GM18861 (cell line): ENCODE data around the gene SPAG16.

Experiments
- ATAC-seq: cut with Tn5 transposase; IDR thresholded peaks from one replicate; pipeline ENCODE4 v1.9.1; 2021; ENCODE audit not compliant: unreplicated experiment

SPAG16 gene

DNA sequence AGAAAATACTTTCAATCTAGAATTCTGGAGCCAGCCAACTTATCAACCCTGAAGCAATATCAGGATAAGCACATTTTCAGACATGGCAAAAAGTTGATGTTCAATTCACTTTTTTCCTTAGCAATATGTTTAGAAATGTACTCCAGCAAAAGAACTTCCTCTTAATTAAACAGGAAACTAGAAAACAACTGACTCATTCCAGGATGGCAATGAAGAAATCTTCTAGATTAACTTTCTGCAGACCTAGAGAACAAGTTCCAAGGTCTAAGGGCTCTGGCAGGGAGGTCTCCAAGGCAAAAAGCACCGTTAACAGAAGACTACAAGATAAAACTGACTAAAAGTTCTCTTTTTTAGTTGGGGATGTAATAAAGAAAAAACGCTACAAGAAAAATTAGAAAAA, 1057.4 kb downstream of the SPAG16 start:
- no peak for ATAC-seq

DNA sequence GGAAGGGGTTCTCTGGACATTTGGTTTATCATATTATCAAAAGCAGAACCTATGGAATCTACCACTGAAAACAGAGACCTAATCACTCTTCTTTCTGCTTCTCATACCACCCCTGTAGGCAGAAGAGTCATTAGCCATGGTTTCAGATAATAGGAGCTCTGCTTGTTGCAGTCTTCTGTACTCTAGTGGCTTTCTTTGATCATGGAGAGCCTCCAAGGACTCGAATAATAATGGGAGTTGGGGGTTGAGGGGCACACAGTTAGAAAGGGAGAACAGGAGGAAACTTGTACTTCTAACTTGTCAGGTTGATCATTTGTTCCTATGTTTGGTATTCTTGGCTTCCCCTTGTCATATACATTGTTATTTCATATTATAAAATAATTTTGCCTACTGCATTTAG, 1074.2 kb downstream of the SPAG16 start:
- ATAC-seq, result no peak

DNA sequence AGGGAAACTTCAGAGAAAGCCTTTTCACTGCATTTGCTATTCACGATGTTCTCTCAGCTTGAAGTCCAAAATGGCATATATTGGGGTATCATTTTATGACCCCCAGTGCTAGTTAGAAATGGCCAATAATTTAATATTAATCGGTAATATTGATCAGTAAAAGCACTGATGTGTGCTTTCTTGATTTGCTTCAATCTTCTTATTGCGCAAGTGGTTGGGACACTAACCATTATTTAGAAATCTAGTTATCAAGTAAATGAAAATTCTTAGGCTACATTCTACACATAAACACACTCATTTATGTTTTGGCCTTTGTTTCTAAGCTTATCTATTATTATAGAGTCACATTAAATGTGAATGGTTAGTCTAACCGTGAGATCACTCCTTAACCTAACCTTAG, 1076.9 kb downstream of the SPAG16 start:
- no peak for ATAC-seq

GRCh38 chr2:214365549-214365948, 1081.3 kb downstream of the SPAG16 start:
- ATAC-seq, result no peak

- no peak for ATAC-seq
Measured at GRCh38 chr2:214367171-214367570, 1082.9 kb downstream of the SPAG16 start.

DNA sequence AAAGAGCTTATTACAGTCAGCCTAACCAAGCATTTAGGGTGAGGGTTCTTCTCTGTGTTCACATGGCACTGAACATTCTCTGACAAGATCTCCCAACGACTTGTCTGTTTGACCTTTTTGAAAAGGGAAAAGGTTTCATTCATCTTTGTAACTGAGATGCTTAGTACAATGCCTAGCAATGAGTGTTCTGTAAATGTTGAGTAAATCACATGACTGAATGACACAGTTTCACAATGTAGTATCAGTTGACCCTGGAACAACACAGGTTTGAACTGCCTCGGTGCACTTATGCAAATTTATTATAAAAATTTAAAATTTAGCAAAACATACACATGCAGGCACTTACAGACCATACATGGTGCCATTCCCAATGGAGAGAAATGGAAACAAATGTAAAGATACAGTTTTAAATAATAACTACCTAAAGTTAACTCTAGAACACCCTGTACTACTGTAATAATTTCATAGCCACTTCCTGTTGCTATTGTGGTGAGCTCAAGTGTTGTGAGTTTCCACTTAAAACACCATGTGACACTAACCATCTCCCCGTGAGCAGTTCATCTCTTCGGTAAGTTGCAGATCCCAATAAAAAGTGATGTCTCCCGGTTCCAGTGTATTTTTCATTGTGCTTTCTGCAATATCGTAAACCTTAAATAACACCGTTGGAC, 1092.5 kb downstream of the SPAG16 start:
- ATAC-seq, result no peak

DNA sequence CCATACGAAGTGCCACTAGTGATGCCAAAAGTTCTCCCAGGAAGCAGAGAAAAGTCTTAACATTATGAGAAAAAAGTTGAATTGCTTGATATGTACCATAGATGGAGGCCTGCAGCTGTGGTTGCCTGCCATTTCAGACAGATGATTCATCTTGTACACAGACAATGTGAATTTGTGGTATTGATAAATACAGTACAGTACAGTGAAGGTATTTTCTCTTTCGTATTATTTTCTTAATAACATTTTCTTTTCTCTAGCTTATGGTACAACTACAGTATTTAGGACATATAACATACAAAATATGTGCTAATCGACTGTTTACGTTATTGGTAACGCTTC, 1093.0 kb downstream of the SPAG16 start:
- ATAC-seq, result no peak

DNA sequence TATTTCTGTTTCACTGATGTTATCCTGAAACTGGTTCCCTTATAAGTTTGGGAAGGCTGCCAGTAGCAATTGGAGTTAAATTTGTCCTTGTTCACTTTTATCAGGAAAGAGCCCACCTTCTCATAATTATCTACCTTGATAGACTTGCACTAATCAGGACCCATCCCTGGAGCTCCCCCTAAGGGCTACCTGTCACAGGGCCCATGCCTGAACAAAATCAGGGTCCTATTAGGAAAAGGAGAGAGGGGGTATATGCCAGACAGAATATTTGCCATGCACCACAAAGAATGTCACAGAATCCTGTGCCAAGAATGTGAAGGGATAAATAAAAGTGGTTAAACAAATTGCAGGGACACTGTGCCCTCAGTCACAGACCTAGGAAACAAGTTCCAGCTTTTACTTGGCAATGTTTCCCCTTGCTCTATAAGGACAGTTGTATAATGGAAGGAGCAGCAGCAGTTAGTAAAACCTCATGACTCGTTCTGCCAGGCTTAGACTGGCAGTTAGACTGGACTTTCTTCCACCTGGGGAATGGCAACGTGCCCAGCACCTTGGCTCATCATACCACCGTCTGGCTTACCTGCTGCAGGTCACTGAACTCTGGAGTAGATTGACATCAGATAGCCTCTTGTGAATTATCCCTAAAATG, 1094.3 kb downstream of the SPAG16 start:
- ATAC-seq, result no peak

GRCh38 chr2:214379227-214379626, 1095.0 kb downstream of the SPAG16 start:
- ATAC-seq, result no peak

DNA sequence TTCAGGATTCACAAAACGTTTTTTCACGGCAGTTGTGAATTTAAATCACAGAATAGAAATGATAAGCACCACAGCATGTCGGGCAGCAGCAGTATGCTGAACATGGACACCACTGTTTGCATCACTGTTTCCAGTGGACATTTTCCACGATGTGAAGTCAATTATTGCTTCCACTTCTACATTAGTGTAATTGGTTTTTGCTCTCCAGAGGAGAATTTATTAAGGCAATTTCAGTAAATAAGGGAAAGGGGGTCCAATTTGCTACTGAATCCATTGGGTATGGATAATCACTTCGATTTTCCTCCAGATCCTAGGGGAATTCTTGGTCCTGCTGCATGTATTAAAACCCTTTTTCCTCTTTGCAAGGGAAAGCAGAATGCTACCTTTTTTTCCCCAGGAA, 1096.4 kb downstream of the SPAG16 start:
- no peak for ATAC-seq

- ATAC-seq, result no peak
Measured at GRCh38 chr2:214382229-214382628, 1098.0 kb downstream of the SPAG16 start.

DNA sequence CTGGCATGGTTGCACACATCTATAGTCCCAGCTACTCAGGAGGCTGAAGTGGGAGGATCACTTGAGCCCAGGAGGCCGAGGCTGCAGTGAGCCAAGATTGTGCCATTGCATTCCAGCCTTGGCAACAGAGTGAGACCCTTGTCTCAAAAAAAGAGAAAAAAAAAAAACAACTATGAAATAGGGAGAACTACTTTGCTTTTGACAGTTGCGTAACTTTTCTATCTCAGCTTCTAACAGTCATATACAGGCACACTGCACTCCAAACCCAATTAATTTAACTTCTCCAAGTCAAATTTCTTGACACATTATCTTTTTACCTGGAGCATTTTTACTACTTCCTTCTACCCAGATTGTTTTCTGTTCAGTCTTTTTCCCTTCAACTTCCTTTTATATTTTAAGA, 1102.5 kb downstream of the SPAG16 start:
- ATAC-seq, result no peak

DNA sequence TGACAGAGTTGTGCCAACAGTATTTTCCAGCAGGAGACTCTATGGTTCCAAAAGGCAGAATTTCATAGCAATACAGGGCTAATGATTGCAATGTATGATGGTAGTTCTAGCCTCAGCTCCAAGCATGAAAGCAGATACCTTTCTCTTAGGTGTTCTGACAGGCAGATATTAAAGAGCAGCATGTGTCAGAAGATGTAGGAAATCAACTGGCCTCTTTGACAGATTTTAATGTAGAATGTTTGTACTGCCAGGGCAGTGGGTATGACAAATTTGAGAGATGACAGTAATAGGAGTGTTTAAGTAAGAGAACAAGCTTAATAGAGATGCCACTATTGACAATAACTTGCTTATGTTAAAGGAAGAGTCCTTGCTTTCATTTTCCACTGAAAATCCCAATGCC, 1105.1 kb downstream of the SPAG16 start:
- ATAC-seq, result no peak

DNA sequence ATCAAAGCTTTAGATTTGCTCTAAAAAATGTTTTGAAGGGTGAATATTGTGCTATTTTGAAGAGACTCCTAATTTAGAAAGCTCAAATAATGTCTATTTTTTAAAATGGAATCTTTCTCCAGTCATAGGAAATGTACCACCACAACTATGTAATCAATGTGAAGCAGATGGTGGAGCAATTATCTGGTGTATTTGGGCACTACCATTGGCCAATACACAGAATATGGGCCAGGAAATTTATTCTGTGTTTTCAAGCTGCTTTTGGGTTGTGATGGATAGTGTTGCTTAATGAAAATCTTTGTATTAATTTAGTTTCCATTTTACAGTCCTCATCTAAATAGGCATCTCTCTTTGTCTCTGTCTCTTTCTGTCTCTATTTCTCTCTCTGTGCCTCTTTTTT, 1109.5 kb downstream of the SPAG16 start:
- ATAC-seq, result no peak

- ATAC-seq, result no peak
Measured at GRCh38 chr2:214395040-214395439, 1110.8 kb downstream of the SPAG16 start.

DNA sequence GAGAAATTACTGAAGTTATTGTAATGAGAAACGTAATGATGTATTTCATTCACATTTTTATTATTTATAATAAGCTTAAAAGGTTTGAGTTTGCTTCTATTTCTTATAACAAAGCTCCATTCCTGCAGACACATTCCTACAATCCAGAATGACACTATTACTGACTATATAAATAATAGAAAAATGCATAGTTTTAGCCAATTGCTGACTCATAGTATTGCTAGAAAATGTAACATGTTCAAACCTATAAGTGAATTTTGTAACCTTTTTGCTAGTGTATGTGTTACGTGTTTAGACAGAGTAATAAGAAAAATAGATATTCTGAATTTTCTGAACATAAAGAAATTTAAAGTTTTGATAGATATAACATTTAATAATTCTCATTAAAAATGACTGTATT, 1117.3 kb downstream of the SPAG16 start:
- ATAC-seq, result no peak

GRCh38 chr2:214410128-214410775, 1126.0 kb downstream of the SPAG16 start:
- no peak for ATAC-seq

DNA sequence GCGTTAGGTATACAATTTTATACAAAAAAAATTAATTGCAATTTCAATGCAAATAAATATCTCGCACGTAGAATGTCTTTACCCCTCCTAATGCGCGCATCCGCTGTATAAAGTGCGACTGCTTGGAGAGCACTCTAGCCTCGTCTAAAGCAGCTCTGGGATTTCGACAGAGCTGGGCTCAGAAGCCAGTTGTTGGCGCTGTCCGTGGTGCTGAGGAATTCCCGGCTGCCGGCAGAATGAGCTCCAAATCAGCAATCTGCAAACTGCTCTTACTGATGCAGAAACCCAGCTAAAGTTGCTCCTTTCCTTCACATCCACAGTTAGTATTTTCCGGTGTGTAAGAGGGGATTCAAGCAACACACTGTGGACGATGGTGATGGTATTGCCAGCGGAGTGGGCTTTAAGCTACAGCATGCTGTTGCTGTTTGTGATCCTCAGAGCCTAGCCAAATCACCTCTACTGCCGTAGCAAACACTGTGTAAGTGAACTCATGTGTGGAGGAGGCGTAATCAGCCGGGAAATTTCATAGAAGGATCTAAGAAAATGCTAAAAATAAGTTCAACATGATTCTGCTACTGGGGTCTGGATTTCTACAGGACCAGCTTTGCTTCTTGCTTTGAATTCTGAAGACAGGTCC, 1126.8 kb downstream of the SPAG16 start, which contains the start of gene VWC2L:
Gene VWC2L, plus strand, starts transcription at position 137 of the 637 bp plus-strand sequence. CDS start 3,140 bp downstream, outside the sequence.
- ATAC-seq, result no peak

DNA sequence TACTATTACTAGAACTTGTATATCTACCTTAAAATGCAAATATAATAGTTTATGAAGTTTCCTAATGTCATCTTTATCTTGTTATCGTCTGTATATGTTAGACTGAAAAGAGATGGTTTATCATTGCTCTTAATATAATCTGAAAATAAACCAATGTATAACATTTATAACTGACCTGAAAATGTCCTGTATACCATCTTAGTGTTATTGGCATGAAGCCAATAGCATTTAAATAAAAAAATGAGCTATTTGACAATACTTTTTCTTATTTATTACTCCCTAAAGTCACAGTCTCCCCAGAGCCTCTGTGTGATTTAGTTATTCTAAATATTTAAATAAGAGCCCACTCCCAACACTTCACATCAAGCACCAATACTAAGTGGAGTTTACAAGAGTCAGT, 1128.4 kb downstream of the SPAG16 start:
- ATAC-seq, result no peak

GRCh38 chr2:214436470-214436869, 1152.2 kb downstream of the SPAG16 start:
- no peak for ATAC-seq

- no peak for ATAC-seq
Measured at GRCh38 chr2:214450118-214450894, 1166.0 kb downstream of the SPAG16 start.
